IMR-90 (cell line): Measurements from ENCODE around the gene YRDC. TPM values are rescaled to one million over a fixed set of nuclear protein-coding genes. Genes with fewer than 3 reads are reported as not detected.

Experiments
- ATAC-seq: fragments of 200-7000 bp; cut with Tn5 transposase; 2 replicates; pipeline ENCODE4 v1.9.1; 2020; ENCODE audit warnings: low read depth, mild to moderate bottlenecking, moderate library complexity
- BruUV-seq: library from RNA; stranded (reverse); fragments of 400-500 nt; replicated peaks from 2 replicates; lab custom pipeline; 2021; lab: Mats Ljungman, UMichigan
- CTCF ChIA-PET: fragments of 300-600 bp; formaldehyde crosslinking; extraction: SDS; loops from one replicate; lab custom pipeline; 2021; ENCODE audit warnings: antibody characterized with exemption; lab: Yijun Ruan, JAX
- POLR2A ChIA-PET: fragments of 300-600 bp; sonication (Branson Sonifier 250); formaldehyde crosslinking; loops from one replicate; lab custom pipeline; 2022; ENCODE audit warnings: antibody characterized with exemption; ENCODE audit not compliant: unreplicated experiment; lab: Charles Lee
- DNase-seq: peaks from one replicate; pipeline ENCODE4 v3.0.0; 2013
- H2AFZ ChIP-seq: replicated peaks from 2 replicates; pipeline ENCODE3; 2013; ENCODE audit warnings: low read length, mild to moderate bottlenecking; ENCODE audit not compliant: poor library complexity
- H2AK5ac ChIP-seq: 2 replicates; pipeline ENCODE4 v1.6.1; 2013; ENCODE audit warnings: low read depth, low read length, inconsistent platforms
- H2AK9ac ChIP-seq: replicated peaks from 2 replicates; pipeline ENCODE3; 2013; ENCODE audit warnings: mild to moderate bottlenecking, low read depth, low read length, moderate library complexity; ENCODE audit not compliant: poor library complexity
- H2BK120ac ChIP-seq: 2 replicates; pipeline ENCODE4 v1.6.1; 2013; ENCODE audit warnings: low read depth, low read length, inconsistent platforms
- H2BK15ac ChIP-seq: 3 replicates; pipeline ENCODE4 v1.6.1; 2013; ENCODE audit warnings: low read depth, low read length, inconsistent platforms
- H2BK20ac ChIP-seq: 2 replicates; pipeline ENCODE4 v1.6.1; 2013; ENCODE audit warnings: low read depth, mild to moderate bottlenecking, inconsistent platforms, low read length, moderate library complexity
- H2BK5ac ChIP-seq: 2 replicates; pipeline ENCODE4 v1.6.1; 2013; ENCODE audit warnings: mild to moderate bottlenecking, low read depth, low read length, inconsistent platforms; ENCODE audit not compliant: poor library complexity, severe bottlenecking
- H3K14ac ChIP-seq: replicated peaks from 2 replicates; pipeline ENCODE4 v1.6.1; 2013; ENCODE audit warnings: low read depth, low read length, inconsistent platforms
- H3K18ac ChIP-seq: 2 replicates; pipeline ENCODE4 v1.6.1; 2013; ENCODE audit warnings: low read depth, low read length, control low read depth
- H3K23ac ChIP-seq: 2 replicates; pipeline ENCODE4 v1.6.1; 2013; ENCODE audit warnings: low read depth, low read length, inconsistent platforms
- H3K27ac ChIP-seq: 2 replicates; pipeline ENCODE4 v1.5.1; 2013; ENCODE audit warnings: mild to moderate bottlenecking, control low read depth, low read length; ENCODE audit not compliant: insufficient read depth
- H3K27me3 ChIP-seq: 2 replicates; pipeline ENCODE4 v1.6.1; 2013; ENCODE audit warnings: low read length; ENCODE audit not compliant: control insufficient read depth, insufficient read depth
- H3K36me3 ChIP-seq: 2 replicates; pipeline ENCODE4 v1.6.1; 2013; ENCODE audit warnings: low read length, mixed read lengths; ENCODE audit not compliant: control insufficient read depth, insufficient read depth
- H3K4ac ChIP-seq: 2 replicates; pipeline ENCODE4 v1.6.1; 2013; ENCODE audit warnings: low read depth, low read length, inconsistent platforms
- H3K4me1 ChIP-seq: 2 replicates; pipeline ENCODE4 v1.6.1; 2013; ENCODE audit warnings: low read length, mixed read lengths; ENCODE audit not compliant: control insufficient read depth, insufficient read depth
- H3K4me2 ChIP-seq: 2 replicates; pipeline ENCODE4 v1.6.1; 2013; ENCODE audit warnings: low read depth, mild to moderate bottlenecking, control low read depth, low read length, moderate library complexity
- H3K4me3 ChIP-seq: 2 replicates; pipeline ENCODE4 v1.5.1; 2013; ENCODE audit warnings: low read depth, mild to moderate bottlenecking, control low read depth, low read length, moderate library complexity; ENCODE audit not compliant: insufficient read depth
- H3K56ac ChIP-seq: 2 replicates; pipeline ENCODE4 v1.6.1; 2013; ENCODE audit warnings: low read length, inconsistent platforms; ENCODE audit not compliant: insufficient read depth; ENCODE audit errors: extremely low read depth
- H3K79me1 ChIP-seq, 2 experiments: 2 replicates each; pipeline ENCODE4 v1.6.1; 2013; ENCODE audit warnings: low read length in 2 of 2, inconsistent platforms in 1 of 2, low read depth in 1 of 2
- H3K9ac ChIP-seq: 2 replicates; pipeline ENCODE4 v1.6.1; 2013; ENCODE audit warnings: low read depth, low read length, control low read depth
- H3K9me1 ChIP-seq: 2 replicates; pipeline ENCODE4 v1.6.1; 2013; ENCODE audit warnings: low read length, inconsistent platforms; ENCODE audit not compliant: insufficient read depth
- H3K9me3 ChIP-seq: 2 replicates; pipeline ENCODE4 v1.6.1; 2013; ENCODE audit warnings: low read length; ENCODE audit not compliant: control insufficient read depth, insufficient read depth
- H4K20me1 ChIP-seq: 2 replicates; pipeline ENCODE4 v1.6.1; 2013; ENCODE audit warnings: low read length, inconsistent platforms; ENCODE audit not compliant: insufficient read depth
- H4K5ac ChIP-seq: 2 replicates; pipeline ENCODE4 v1.6.1; 2013; ENCODE audit warnings: mild to moderate bottlenecking, low read depth, low read length, control low read depth
- H4K8ac ChIP-seq, 2 experiments: 2 replicates each; pipeline ENCODE4 v1.6.1; 2013; ENCODE audit warnings: low read depth in 2 of 2, low read length in 2 of 2, control low read depth in 1 of 2, inconsistent platforms in 1 of 2
- H4K91ac ChIP-seq: 2 replicates; pipeline ENCODE4 v1.6.1; 2013; ENCODE audit warnings: low read depth, low read length, inconsistent platforms; ENCODE audit not compliant: insufficient read depth
- BHLHE40 ChIP-seq: fragments of 150-350 bp; IDR thresholded peaks from 2 replicates; pipeline ENCODE4 v1.6.1; 2016; ENCODE audit warnings: mild to moderate bottlenecking, low read depth, low read length
- CHD1 ChIP-seq: IDR thresholded peaks from 2 replicates; pipeline ENCODE4 v1.6.1; 2012; ENCODE audit warnings: low read depth, low read length, improper control_type of control experiment
- MAFK ChIP-seq: IDR thresholded peaks from 2 replicates; pipeline ENCODE4 v1.6.1; 2012; ENCODE audit warnings: low read depth, low read length, improper control_type of control experiment
- MAZ ChIP-seq: IDR thresholded peaks from 2 replicates; pipeline ENCODE4 v1.6.1; 2012; ENCODE audit warnings: low read depth, mild to moderate bottlenecking, low read length, improper control_type of control experiment, moderate library complexity, borderline replicate concordance
- MXI1 ChIP-seq: IDR thresholded peaks from 2 replicates; pipeline ENCODE4 v1.6.1; 2012; ENCODE audit warnings: low read depth, mild to moderate bottlenecking, low read length, moderate library complexity, borderline replicate concordance
- NFE2L2 ChIP-seq: fragments of 150-350 bp; IDR thresholded peaks from 2 replicates; pipeline ENCODE4 v1.6.1; 2016; ENCODE audit warnings: low read depth, mild to moderate bottlenecking, low read length
- POLR2A ChIP-seq: IDR thresholded peaks from 2 replicates; pipeline ENCODE4 v1.6.1; 2012; ENCODE audit warnings: mild to moderate bottlenecking, low read depth, low read length
- RAD21 ChIP-seq: IDR thresholded peaks from 2 replicates; pipeline ENCODE4 v1.6.1; 2012; ENCODE audit warnings: low read length, improper control_type of control experiment
- RCOR1 ChIP-seq: IDR thresholded peaks from 2 replicates; pipeline ENCODE4 v1.6.1; 2012; ENCODE audit warnings: mild to moderate bottlenecking, low read length, improper control_type of control experiment; ENCODE audit not compliant: insufficient replicate concordance
- RFX5 ChIP-seq: IDR thresholded peaks from 2 replicates; pipeline ENCODE4 v1.8.0; 2012; ENCODE audit warnings: low read depth, mild to moderate bottlenecking, low read length, moderate library complexity
- SMC3 ChIP-seq: fragments of 150-350 bp; IDR thresholded peaks from 2 replicates; pipeline ENCODE4 v1.6.1; 2016; ENCODE audit warnings: low read depth, mild to moderate bottlenecking, antibody characterized with exemption, low read length, moderate library complexity
- whole genome bisulfite sequencing, 2 experiments: methylation state at CpG; one replicate each; pipeline versions ENCODE4 v1.1.5 to v1.1.7; 2013; ENCODE audit warnings: missing lambda C conversion rate in 2 of 2; ENCODE audit not compliant: insufficient read length in 1 of 2; ENCODE audit errors: extremely low coverage in 2 of 2; 5-methylcytosine and 5-hydroxymethylcytosine counted together
- dilution Hi-C: fragments of 300-500 bp; cut with HindIII; formaldehyde crosslinking; loops from one replicate; pipeline ENCODE4 v1.14.3; 2018; ENCODE audit warnings: low sequenced_read_pairs; ENCODE audit not compliant: unreplicated experiment
- in situ Hi-C: fragments of 300-500 bp; cut with MboI; formaldehyde crosslinking; loops from 3 replicates; pipeline ENCODE4 v1.14.3; 2019; ENCODE audit warnings: low sequenced_read_pairs, inconsistent platforms, mixed read lengths
- intact Hi-C: fragments of 100-400 bp; cut with micrococcal nuclease; formaldehyde crosslinking; loops from 2 replicates; pipeline ENCODE4 v1.10.0; 2022
- polyA plus RNA-seq, 3 experiments: library from polyadenylated mRNA; depleted of rRNA; stranded (reverse); fragments of >200 nt; gene quantifications; 2 replicates each; pipeline ENCODE4 v1.2.3, GENCODE V29; 2012; ENCODE audit warnings: low replicate concordance in 1 of 3
- total RNA-seq: library from RNA; depleted of rRNA; stranded (reverse); fragments of >200 nt; gene quantifications from 2 replicates; pipeline ENCODE4 v1.2.3, GENCODE V29; 2012
- TF ChIP-seq, protein P1 (sequence below): fragments of 150-350 bp; IDR thresholded peaks from 2 replicates; pipeline ENCODE4 v1.6.1; 2016; ENCODE audit warnings: low read depth, mild to moderate bottlenecking, low read length, moderate library complexity, borderline replicate concordance
- TF ChIP-seq, protein P2 (sequence below): fragments of 150-350 bp; IDR thresholded peaks from 2 replicates; pipeline ENCODE4 v1.6.1; 2017; ENCODE audit warnings: mild to moderate bottlenecking, antibody characterized with exemption, low read length, low read depth
- TF ChIP-seq, protein P3 (sequence below): conservative IDR thresholded peaks from 2 replicates; pipeline ENCODE4 v1.5.1; 2012; ENCODE audit warnings: mild to moderate bottlenecking, low read depth, low read length, improper control_type of control experiment

YRDC gene
- total and polyA plus RNA-seq, 2 of the 4 experiments (the other 2 are of a cell fraction) = 21.0 to 21.7 TPM

DNA sequence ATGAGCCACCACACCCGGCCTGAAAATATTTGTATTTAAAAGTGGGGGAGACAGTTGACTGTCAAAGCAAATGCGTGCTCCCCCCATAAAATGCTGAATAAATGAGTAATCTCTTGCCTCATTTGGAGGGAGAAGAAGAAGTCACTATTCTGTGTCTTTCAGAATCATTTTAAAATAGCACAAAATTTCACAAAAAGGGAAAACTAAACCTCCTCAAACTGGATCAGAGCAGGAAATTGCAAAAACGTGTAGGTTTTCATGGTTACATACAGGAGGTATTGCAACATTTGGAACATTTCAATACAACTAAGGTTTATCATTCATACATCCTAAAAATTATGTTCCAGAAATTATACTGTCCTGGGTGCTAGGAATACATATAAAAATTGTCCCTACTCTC, 37.8 kb upstream of the YRDC start:
- Histone ChIP-seq H2BK15ac (no peak overlapping the region), H3K27me3 (no peaks in the 10 kb centered on the region), H3K9me1 (peaks cover 12% of the 10 kb centered on the region), H3K9me3 (no peaks in the 10 kb centered on the region), H2BK120ac (no peak overlapping the region), H3K18ac (no peak overlapping the region), H3K4me2 (no peak overlapping the region), H3K23ac (no peak overlapping the region), H3K79me1 (peaks cover 41 to 77% of the 10 kb centered on the region in 2 experiments), H3K9ac (no peak overlapping the region), H3K4me3 (no peak overlapping the region), H2AK9ac (no peak overlapping the region), H3K36me3 (peaks cover 13% of the 10 kb centered on the region), H2BK5ac (no peak overlapping the region), H4K8ac (no peak overlapping the region), H3K27ac (no peak overlapping the region), H4K5ac (no peak overlapping the region), H2AK5ac (no peak overlapping the region), H3K4ac (no peak overlapping the region), H2BK20ac (no peak overlapping the region), H2AFZ (no peak overlapping the region), H4K20me1 (peaks cover 13% of the 10 kb centered on the region; the same call in 1 of the 2 replicates), H4K91ac (no peak overlapping the region), H3K14ac (no peak overlapping the region), H3K4me1 (peaks cover 1% of the 10 kb centered on the region; the same call in 1 of the 2 replicates), H3K56ac (no peak overlapping the region)
- intact Hi-C loops = no loop called here
- no peak for TF ChIP-seq BHLHE40
- TF ChIP-seq SMC3 = no peak
- TF ChIP-seq MXI1 = no peak
- TF ChIP-seq NFE2L2 = no peak
- no peak for TF ChIP-seq RAD21
- TF ChIP-seq, protein P1, sequence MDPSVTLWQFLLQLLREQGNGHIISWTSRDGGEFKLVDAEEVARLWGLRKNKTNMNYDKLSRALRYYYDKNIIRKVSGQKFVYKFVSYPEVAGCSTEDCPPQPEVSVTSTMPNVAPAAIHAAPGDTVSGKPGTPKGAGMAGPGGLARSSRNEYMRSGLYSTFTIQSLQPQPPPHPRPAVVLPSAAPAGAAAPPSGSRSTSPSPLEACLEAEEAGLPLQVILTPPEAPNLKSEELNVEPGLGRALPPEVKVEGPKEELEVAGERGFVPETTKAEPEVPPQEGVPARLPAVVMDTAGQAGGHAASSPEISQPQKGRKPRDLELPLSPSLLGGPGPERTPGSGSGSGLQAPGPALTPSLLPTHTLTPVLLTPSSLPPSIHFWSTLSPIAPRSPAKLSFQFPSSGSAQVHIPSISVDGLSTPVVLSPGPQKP = no peak
- TF ChIP-seq CHD1 = no peak
- no peak for TF ChIP-seq MAZ
- TF ChIP-seq RFX5 = no peak
- TF ChIP-seq, protein P2, sequence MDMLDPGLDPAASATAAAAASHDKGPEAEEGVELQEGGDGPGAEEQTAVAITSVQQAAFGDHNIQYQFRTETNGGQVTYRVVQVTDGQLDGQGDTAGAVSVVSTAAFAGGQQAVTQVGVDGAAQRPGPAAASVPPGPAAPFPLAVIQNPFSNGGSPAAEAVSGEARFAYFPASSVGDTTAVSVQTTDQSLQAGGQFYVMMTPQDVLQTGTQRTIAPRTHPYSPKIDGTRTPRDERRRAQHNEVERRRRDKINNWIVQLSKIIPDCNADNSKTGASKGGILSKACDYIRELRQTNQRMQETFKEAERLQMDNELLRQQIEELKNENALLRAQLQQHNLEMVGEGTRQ = no peak
- TF ChIP-seq MAFK = no peak
- no peak for TF ChIP-seq POLR2A
- TF ChIP-seq, protein P3, sequence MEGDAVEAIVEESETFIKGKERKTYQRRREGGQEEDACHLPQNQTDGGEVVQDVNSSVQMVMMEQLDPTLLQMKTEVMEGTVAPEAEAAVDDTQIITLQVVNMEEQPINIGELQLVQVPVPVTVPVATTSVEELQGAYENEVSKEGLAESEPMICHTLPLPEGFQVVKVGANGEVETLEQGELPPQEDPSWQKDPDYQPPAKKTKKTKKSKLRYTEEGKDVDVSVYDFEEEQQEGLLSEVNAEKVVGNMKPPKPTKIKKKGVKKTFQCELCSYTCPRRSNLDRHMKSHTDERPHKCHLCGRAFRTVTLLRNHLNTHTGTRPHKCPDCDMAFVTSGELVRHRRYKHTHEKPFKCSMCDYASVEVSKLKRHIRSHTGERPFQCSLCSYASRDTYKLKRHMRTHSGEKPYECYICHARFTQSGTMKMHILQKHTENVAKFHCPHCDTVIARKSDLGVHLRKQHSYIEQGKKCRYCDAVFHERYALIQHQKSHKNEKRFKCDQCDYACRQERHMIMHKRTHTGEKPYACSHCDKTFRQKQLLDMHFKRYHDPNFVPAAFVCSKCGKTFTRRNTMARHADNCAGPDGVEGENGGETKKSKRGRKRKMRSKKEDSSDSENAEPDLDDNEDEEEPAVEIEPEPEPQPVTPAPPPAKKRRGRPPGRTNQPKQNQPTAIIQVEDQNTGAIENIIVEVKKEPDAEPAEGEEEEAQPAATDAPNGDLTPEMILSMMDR = no peak
- no peak for TF ChIP-seq RCOR1
- POLR2A ChIA-PET = no interaction called here
- DNase-seq = no peak
- no peak for ATAC-seq
- WGBS, 2 experiments = no CpG with 5 or more reads among the region's 3 CpGs
- no TSS peak for BruUV-seq
- in situ Hi-C loops = no loop called here
- dilution Hi-C loops = no loop called here
- CTCF ChIA-PET = no interaction called here
